NCI-H524 treated with DMSO at 0.1 percent for 48 hours (cell line): ENCODE data around the gene SEMA5A.

ENCODE experiments used
- DNase-seq: peaks from one replicate; lab custom pipeline; 2025; lab: John Stamatoyannopoulos, UW

Gene SEMA5A

GRCh38 chr5:9395706-9396105 lies 150.2 kb downstream of the SEMA5A start:
- DNase-seq, result no peak

DNA sequence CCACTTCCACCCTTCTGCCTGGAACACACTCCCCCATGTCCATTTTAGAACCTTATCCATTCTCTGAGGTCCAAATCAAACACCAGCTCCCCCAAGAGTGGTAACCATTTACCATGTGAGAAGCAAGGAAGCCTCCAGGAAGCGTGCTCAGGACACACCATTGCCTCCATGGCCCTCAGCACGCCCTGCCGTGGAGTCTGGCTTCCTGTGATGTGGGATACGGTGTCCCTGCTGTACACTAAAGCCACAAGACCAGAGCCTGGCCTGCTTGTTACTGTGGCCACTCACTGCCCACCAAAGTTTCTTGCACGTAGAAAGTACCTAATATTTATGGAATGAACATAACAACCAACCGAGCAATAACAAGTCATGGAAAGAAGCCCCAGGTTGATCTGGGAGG lies 151.7 kb downstream of the SEMA5A start:
- DNase-seq, result no peak

DNA sequence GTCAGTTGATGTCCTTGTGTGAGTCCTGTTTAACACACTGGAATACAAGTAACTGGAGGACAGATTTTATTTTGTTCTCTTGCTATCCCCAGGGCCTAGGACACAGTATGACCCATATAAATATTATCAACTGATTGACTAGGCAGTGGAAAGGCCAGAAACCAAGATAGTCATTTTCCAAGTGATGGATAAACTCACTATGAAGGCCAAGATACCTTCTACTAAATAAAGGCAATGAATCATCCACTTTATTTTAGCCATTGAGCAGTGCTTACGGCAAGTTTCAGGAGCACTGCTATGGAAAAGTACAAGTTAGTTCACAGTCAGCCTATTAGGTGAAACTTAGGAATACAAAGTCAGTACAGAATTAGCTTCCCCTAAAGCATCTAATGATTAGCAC lies 153.2 kb downstream of the SEMA5A start:
- DNase-seq, result no peak

DNA sequence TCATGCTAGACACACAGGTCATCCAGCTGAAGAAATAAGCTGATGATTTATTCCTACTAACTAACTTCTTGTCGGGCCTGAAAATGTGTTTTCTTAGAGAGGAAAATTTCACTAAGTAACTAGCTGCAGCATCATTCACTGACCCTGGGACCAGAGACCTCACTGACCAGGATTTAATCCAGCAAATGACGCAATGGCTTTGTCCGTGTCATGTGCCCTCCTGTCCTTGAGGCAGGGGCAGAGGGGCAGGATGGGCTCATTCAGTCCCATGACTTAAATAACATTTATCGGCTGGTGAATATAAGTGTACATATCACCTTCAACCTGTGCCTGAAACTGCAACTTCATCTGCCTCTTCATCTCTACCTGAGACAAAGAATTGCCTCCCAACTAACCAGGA lies 154.8 kb downstream of the SEMA5A start:
- DNase-seq, result no peak

GRCh38 chr5:9390113-9390512 lies 155.8 kb downstream of the SEMA5A start:
- no peak for DNase-seq

- no peak for DNase-seq
Measured at GRCh38 chr5:9388941-9389674, 156.8 kb downstream of the SEMA5A start.

GRCh38 chr5:9387879-9388278 lies 158.0 kb downstream of the SEMA5A start:
- no peak for DNase-seq

DNA sequence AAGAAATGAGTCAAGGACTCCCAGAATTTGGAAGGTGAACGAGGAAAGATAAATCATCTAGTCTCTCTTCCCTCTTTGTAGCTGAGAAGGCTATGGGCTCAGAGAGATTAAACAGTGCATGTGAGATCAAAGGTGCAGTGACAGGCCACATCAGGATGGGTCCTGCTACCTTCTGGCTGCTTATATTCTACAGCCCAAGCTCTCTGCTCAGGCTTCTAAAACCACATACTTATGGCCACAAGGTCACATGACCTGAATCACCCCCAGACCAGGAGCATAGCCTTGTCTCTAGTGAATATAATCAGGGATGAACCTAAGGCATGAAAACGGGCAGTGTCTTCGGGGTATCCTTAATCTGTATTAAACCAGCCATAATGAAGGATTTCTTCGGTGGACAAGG lies 158.9 kb downstream of the SEMA5A start:
- DNase-seq, result no peak

- DNase-seq, result no peak
Measured at GRCh38 chr5:9382522-9382921, 163.4 kb downstream of the SEMA5A start.

- no peak for DNase-seq
Measured at GRCh38 chr5:9381464-9381863, 164.4 kb downstream of the SEMA5A start.

DNA sequence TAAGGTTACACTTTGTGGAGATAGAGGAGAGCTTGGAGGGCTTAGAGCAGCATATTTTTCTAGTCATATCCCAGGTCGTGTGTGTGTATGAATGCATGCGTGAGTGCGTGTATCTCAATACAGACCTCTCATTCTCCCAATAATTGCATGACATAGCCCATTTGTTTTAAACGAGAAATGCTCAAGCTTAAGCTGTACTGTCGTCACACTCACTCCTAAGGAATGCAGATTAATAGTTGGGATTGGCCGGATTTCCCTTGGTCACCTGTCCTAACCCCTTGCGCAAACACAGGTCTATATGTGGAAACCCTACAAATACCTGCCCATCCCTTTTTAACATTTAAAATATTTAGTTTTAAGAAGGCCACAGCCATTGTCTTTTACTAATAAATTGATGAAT lies 165.8 kb downstream of the SEMA5A start:
- DNase-seq, result no peak

DNA sequence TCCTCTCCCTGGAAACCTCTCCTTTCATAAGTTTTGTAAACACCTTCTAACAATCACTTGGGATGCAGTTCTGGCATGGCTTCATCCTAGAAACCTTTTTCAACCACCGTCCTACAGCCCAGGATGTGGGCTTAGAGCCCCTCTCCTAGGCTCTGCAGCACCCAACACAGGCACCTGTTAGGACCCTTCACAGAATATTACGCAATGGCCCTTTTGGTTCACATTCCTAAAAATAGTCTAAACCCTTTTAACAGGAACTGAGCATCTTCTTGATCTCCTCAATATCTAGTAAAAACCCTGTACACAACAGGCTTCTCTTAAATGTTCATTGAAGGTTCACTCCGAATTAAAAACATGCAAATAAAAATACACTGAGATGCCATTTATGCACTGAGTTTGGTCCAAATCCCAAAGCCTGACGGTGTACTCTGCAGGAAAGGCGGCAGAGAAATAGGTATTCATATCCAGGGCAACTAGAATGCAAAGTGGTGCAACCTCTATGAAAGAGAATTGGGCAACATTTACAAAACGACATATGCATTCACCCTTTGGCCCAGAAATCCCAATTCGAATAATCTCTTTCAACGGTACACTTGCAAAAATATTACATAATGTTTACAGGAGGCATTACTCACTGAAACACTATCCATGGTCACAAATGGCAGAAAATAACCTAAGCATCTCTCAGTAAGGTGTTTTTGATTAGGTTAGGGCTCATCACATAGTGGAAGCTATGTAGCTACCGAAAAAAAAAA lies 169.3 kb downstream of the SEMA5A start:
- no peak for DNase-seq

DNA sequence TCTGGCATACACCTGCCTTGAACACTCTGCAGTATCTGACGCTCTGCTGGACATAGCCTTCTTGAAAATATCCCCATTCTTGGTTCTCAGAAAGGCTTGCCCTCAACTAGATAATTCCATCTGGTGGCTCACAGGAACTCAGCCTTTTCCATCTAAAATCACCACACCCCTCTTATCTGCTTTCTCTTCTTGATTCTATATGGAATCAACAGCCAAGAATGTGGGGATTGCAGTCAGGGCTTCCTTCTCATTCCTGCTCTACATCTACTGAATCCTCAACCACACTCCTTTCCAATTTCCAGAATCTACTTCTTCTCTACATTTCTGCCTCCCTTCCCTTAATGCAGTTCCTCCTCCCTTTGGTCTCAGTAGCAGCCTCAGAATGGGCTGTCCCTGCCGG lies 170.1 kb downstream of the SEMA5A start:
- no peak for DNase-seq

- DNase-seq, result no peak
Measured at GRCh38 chr5:9374025-9374424, 171.8 kb downstream of the SEMA5A start.

- no peak for DNase-seq
Measured at GRCh38 chr5:9373571-9373970, 172.3 kb downstream of the SEMA5A start.

GRCh38 chr5:9370256-9370655 lies 175.6 kb downstream of the SEMA5A start:
- DNase-seq, result no peak

DNA sequence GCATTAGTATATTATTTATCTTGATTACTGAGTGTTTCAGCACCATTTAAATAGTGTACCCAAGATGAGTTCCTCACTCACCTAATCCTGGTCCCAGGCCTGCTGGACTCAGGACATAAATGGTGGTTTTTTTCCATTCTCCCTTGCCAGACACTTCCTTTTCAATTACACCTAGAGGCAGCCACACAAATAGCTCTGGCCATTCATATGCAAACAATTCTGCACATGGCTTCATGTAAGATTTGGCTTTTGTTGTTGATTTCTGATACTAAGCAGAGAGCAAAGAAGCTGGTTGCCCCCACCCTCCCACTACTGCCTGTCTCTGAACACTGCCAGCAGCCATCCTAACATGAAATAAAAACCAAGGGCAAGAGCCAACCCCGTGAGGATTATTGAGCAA lies 180.4 kb downstream of the SEMA5A start:
- no peak for DNase-seq

DNA sequence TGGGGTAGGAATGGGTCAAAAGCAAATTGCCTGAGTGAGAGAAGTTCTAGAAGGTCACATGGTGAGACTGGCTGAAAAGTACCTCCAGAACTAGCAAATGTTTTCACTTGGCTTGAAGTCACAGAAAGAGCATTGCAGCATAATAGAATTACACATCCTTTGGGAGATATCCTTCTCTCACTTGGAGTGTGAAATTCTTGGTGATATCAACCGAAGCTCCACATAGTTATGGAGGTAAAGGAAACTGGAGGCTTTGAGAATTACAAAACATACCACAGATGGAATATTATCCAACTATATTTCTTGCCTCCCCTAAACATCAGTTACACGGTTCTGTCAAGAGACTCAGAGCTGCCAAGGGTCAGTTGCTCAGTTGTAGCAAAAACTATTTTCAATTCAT lies 182.4 kb downstream of the SEMA5A start:
- DNase-seq, result no peak

DNA sequence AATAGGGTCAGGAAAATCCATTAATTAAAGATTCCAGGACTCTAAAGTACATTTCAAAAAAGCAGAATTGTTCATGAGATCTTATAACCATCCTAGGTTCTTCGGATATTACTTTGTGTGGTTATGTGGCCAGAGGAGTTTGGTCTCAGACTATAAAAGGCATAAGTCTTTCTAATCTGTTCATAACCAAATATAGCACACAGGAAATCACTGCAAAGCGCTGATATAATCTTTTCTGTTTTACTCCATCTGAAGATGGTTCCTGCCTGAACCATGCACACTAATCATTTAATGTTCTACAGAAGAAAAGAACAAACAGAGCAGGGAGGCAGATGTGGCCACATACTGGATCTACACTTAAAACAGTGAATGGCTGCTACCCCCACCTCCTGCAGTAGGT lies 182.8 kb downstream of the SEMA5A start:
- DNase-seq, result no peak

DNA sequence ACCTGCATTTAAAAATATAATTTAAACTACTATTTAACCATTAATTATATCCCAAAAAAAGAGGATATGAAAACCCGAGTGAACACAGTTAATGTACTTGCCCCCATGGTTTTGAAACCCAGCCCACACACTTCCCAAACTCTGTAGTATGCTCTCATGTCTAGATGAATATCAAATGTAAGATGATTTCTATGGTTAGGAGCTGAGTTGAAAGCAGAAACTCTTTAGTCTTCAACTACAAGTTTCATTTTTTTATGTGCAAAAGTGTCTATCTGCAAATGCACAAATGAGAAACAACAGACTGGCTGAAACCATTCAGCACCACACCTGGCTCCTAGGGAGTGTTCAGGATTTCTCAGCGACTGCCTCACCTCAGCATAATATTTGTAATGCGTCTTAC lies 183.3 kb downstream of the SEMA5A start:
- DNase-seq, result no peak

DNA sequence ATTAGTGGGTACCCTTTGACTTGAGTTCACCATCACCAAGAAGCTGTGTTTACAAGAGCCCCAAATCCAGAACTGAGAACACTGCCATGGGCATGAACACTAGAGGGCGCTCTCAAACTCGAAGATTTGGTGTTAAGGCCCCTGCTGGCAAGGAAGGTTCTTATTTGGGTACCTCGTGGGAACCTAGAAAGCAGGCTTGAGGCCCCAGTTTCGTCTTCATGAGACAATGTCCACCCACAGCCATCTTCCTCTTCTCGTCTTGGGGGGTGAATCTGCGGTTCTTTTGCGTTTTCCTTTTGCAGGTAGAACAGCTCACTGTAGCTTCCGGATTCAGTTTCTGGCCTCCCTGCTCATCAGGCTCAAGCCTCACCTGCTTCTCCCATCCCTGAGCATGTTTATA lies 184.0 kb downstream of the SEMA5A start:
- DNase-seq, result peak; percentile 59

- DNase-seq, result no peak
Measured at GRCh38 chr5:9358961-9359685, 186.8 kb downstream of the SEMA5A start.

GRCh38 chr5:9356351-9356825 lies 189.5 kb downstream of the SEMA5A start:
- DNase-seq, result no peak
